GM21717 (cell line): Measurements from ENCODE around the gene MAP2K6.

ENCODE experiments used
- ATAC-seq: cut with Tn5 transposase; IDR thresholded peaks from one replicate; pipeline ENCODE4 v1.9.1; 2021; ENCODE audit warnings: mild to moderate bottlenecking, moderate library complexity; ENCODE audit not compliant: unreplicated experiment

MAP2K6 gene

DNA sequence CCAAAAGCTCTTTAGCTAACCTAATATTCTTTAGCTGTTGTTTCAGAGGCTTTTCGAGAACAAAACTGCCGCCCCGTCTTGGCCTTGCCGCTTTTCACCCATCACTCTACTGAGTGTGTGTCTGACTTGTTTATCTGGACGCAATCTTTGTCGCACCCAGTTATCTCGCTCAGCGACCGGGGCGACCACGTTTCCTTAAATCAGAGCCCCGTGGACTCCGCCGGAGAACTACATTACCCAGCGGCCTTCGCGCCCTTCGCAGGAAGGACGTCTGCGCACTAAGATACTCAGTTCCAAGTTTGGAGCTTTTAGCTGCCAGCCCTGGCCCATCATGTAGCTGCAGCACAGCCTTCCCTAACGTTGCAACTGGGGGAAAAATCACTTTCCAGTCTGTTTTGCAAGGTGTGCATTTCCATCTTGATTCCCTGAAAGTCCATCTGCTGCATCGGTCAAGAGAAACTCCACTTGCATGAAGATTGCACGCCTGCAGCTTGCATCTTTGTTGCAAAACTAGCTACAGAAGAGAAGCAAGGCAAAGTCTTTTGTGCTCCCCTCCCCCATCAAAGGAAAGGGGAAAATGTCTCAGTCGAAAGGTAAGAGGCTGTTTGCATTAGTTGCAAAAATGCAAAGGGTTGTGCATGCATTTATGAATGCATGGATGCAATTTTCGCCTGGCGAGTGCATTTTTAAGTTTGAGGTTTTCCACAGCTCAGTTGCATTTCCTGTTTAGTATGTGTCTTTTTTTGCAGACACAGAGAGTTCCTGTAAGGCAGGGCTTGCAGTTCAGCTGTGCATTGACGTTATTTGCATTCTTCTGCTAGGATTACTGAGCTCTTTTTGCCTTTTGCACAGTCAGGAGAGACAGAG lies at the start of gene MAP2K6:
MAP2K6 (plus strand) TSS at position 290 of the 867 bp plus-strand sequence; CDS start at position 578, 288 bp downstream.
- ATAC-seq = peak; percentile 96

DNA sequence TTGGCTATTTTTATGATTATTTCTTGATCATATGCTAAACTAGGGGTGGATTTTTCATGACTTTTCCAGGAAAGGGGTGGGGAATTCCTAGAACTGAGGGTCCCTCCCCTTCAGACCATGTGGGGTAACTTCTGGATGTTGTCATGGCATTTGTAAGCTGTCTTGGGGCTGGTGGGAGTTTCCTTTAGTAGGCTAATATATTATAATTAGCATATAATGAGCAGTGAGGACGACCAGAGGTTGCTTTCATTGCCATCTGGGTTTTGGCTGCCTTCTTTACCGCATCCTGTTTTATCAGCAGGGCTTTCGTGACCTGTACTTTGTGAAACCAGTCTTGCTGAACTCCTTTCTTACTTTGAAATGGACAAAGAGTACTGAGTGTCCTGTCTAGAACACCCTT lies 47.2 kb upstream of the MAP2K6 start:
- ATAC-seq = peak; percentile 91

DNA sequence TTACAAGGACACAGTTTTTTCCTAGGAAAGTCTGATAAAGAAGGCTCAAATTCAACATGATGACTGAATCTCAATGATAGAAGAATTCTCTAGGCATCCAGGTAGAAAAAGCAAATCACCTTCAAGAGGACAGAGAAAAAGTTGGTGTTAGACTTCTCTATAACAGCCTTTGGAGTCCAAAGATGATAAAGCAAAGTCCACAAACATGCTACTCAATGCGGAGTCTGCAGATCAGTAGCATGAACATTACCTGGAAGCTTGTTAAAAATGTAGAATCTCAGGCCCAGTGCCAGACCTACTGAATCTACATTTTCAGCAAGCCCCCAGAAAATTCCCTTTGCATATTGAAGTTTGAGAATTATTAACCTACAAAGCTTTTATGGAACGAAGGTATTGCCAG lies 41.4 kb upstream of the MAP2K6 start:
- no peak for ATAC-seq

GRCh38 chr17:69375229-69375628 lies 39.3 kb upstream of the MAP2K6 start:
- no peak for ATAC-seq

DNA sequence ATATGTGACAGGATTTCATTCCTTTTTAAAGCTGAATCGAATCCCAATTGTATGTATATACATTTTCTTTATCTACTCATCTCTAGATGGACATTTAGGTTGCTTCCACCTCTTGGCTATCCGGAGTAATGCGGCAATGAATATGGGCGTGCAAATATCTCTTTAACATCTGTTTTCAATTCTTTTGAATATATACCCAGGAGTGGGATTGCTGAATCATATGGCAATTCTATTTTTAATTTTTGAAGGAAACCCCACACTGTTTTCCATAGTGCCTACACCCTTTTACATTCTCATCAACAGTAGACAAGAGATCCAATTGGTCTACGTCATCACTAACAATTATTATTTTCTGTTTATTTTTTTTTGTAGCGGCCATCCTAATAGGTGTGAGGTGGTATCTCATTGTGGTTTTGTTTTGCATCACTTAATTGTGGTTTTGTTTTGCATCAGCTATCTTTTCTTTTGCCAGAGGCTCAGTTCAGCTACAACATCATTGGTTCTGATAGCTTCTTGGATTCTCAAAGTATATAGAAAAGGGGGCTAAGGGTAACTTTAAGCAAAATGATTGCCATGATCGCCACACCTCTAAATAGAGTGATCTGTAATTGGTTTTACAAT lies 25.6 kb upstream of the MAP2K6 start:
- ATAC-seq = no peak

- no peak for ATAC-seq
Measured at GRCh38 chr17:69390795-69391501, 23.5 kb upstream of the MAP2K6 start.

- no peak for ATAC-seq
Measured at GRCh38 chr17:69401251-69401650, 13.2 kb upstream of the MAP2K6 start.

DNA sequence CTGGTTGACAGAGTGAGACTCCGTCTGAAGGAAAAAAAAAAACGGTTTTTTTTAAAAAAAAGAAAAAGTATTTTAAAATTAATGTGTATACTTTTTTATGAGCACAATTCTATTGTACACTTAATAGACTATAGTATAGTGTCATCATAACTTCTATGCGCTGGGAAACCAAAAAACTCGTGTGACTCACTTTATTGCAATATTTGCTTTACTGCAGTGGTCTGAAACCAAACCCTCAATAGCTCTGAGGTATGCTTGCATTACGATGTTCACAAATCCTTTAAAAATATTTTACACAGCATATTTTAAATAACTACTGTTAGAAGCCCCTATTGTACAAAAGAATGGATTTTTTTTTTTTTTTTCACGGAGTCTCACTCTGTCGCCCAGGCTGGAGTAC lies 12.4 kb upstream of the MAP2K6 start:
- no peak for ATAC-seq

GRCh38 chr17:69404399-69404798 lies 10.1 kb upstream of the MAP2K6 start:
- ATAC-seq = no peak

DNA sequence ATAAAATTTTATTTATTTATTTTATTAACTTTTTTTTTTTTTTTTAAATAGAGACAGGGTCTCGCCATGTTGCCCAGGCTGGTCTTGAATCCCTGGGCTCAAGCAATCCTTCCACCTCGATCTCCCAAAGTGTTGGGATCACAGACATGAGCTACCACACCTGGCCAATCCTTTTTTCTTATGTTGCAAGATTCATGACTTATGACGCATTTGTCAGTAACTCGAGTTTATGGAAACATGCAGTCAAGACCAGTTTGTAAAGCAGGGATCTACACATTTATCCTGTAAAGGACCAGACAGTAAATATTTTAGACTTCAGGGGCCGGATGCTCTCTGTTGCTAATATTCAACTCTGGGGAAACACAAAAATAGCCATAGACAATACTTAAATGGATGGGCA lies 9.4 kb upstream of the MAP2K6 start:
- no peak for ATAC-seq

- ATAC-seq = no peak
Measured at GRCh38 chr17:69406941-69407340, 7.6 kb upstream of the MAP2K6 start.

DNA sequence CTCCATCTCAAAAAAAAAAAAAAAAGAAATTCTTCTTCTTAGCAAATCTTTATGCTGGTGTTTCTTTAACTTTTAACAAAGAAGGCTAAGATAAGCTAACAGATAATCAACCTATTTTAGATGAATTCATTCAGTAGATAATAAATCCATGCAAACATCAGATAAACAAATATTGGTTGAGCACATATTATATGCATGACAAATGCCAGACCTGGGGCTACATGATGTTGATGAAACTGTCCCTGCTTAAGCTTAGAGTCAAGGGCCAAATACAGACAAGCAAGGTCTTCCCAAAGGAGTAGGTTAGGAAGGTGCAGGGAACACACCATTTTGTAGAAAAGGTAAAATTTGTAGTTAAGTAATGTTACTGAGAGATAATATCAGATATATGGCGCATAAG lies 6.7 kb upstream of the MAP2K6 start:
- ATAC-seq = no peak

GRCh38 chr17:69410671-69411070 lies 3.8 kb upstream of the MAP2K6 start:
- no peak for ATAC-seq

DNA sequence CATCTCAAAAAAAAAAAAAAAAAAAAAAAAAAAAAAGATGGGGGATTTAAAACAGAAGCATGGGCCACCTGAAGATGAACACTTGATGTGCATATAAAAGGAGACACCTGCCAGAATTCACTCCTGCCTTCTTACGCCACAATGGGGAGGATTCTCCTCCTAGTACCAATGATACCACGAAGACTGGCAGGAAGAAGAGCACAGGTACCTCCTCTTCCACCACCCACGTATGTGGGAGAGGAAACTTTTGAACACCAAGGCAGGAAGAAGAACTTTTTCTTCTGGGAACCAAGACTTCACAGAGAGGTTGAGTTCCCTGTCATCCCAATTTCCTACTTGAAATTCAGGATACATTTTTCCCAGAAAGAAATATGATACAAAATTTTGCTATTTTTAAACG lies 2.7 kb upstream of the MAP2K6 start:
- ATAC-seq = no peak

DNA sequence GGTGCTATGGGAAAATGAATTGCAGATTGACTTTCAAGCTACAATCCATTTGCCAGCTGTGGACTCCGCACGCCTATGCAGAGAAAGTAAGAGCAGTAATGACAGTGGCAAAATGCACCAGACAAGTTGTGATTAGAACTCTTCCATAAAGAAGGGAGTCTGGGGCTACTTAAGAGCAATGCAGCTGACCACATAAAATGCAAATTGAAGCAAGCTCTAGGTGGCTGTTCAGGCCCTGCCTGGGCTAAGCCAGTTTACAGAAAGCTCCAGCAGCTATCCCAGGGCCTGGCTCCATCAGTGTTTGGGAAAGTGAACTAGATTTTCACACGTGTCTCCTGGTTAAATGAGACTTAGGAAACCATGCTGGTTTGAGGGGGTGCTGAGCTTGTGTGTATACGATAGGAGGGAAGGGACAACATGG lies 2.2 kb upstream of the MAP2K6 start:
- no peak for ATAC-seq

- ATAC-seq = no peak
Measured at GRCh38 chr17:69415431-69415830, 934 bp downstream of the MAP2K6 start.

- no peak for ATAC-seq
Measured at GRCh38 chr17:69417545-69418483, 3.3 kb downstream of the MAP2K6 start.

- no peak for ATAC-seq
Measured at GRCh38 chr17:69418535-69418934, 4.0 kb downstream of the MAP2K6 start.

DNA sequence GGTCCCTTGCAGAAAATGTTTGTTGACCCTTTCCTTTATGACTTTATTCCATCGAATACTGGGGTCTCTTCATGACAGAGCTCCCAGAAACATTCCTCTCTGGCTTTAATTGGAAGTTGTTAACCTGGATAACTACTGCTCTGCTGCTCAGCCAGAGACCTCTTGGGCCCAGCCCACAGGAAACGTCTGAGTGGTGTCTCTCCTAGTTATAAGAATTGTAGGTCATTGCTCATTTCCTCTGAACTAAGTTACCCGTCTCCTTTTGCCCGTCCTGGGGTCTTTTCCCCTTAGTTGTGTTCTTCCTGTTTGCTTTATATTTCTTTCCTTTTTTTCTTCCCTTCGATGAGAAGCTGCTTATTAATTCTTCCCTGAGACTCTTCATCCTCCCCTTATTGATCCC lies 9.0 kb downstream of the MAP2K6 start:
- no peak for ATAC-seq

GRCh38 chr17:69424287-69425041 lies 10.0 kb downstream of the MAP2K6 start:
- no peak for ATAC-seq
